H9 (cell line): ENCODE measurements around the gene PVR. TPM values are rescaled to one million over a fixed set of nuclear protein-coding genes. Genes with fewer than 3 reads are reported as not detected.

Source experiments
- DNase-seq: peaks from one replicate; pipeline ENCODE4 v3.0.0-alpha.2; 2017
- H2AFZ ChIP-seq: one replicate; pipeline ENCODE4 v1.6.1; 2013; ENCODE audit warnings: mild to moderate bottlenecking, low read length, control low read depth, moderate library complexity
- H2AK5ac ChIP-seq: 2 replicates; pipeline ENCODE4 v1.6.1; 2013; ENCODE audit warnings: low read length, control low read depth, mixed read lengths; ENCODE audit not compliant: insufficient read length
- H2BK120ac ChIP-seq: one replicate; pipeline ENCODE4 v1.6.1; 2013; ENCODE audit warnings: low read depth, mild to moderate bottlenecking, low read length, control low read depth, inconsistent platforms; ENCODE audit not compliant: poor library complexity, severe bottlenecking
- H2BK12ac ChIP-seq: 2 replicates; pipeline ENCODE4 v1.6.1; 2013; ENCODE audit warnings: low read length, control low read depth, mixed read lengths, low read depth; ENCODE audit not compliant: insufficient read length
- H2BK15ac ChIP-seq: 2 replicates; pipeline ENCODE4 v1.6.1; 2013; ENCODE audit warnings: low read depth, low read length, control low read depth
- H2BK20ac ChIP-seq: one replicate; pipeline ENCODE4 v1.6.1; 2013; ENCODE audit warnings: low read depth, mild to moderate bottlenecking, low read length, control low read depth, inconsistent platforms; ENCODE audit not compliant: poor library complexity, severe bottlenecking
- H2BK5ac ChIP-seq: 2 replicates; pipeline ENCODE4 v1.6.1; 2013; ENCODE audit warnings: low read length, control low read depth, mixed read lengths; ENCODE audit not compliant: insufficient read length
- H3K14ac ChIP-seq: 2 replicates; pipeline ENCODE4 v1.6.1; 2013; ENCODE audit warnings: low read length, control low read depth; ENCODE audit not compliant: insufficient read depth
- H3K18ac ChIP-seq: 2 replicates; pipeline ENCODE4 v1.6.1; 2013; ENCODE audit warnings: low read depth, mild to moderate bottlenecking, mixed read lengths, low read length, control low read depth; ENCODE audit not compliant: insufficient read length
- H3K23ac ChIP-seq: 2 replicates; pipeline ENCODE4 v1.6.1; 2013; ENCODE audit warnings: low read length, control low read depth, mixed read lengths, low read depth; ENCODE audit not compliant: insufficient read length
- H3K23me2 ChIP-seq: 2 replicates; pipeline ENCODE4 v1.6.1; 2013; ENCODE audit warnings: low read depth, mild to moderate bottlenecking, mixed read lengths, low read length, control low read depth; ENCODE audit not compliant: insufficient read length, poor library complexity, severe bottlenecking
- H3K27ac ChIP-seq: 2 replicates; pipeline ENCODE4 v1.5.1; 2013; ENCODE audit warnings: low read length, control low read depth, mixed read lengths, low read depth; ENCODE audit not compliant: insufficient read length
- H3K27me3 ChIP-seq: 2 replicates; pipeline ENCODE4 v1.6.1; 2013; ENCODE audit warnings: low read length, control low read depth, inconsistent platforms; ENCODE audit not compliant: insufficient read depth
- H3K4ac ChIP-seq: 2 replicates; pipeline ENCODE4 v1.6.1; 2013; ENCODE audit warnings: low read depth, mild to moderate bottlenecking, control low read depth, inconsistent platforms, low read length, moderate library complexity
- H3K4me1 ChIP-seq: 2 replicates; pipeline ENCODE4 v1.6.1; 2013; ENCODE audit warnings: low read length, control low read depth, inconsistent platforms; ENCODE audit not compliant: insufficient read depth
- H3K4me2 ChIP-seq: 2 replicates; pipeline ENCODE4 v1.6.1; 2013; ENCODE audit warnings: low read length, control low read depth, mixed read lengths; ENCODE audit not compliant: insufficient read length, insufficient read depth
- H3K56ac ChIP-seq: 2 replicates; pipeline ENCODE4 v1.6.1; 2013; ENCODE audit warnings: low read depth, mild to moderate bottlenecking, mixed read lengths, low read length, control low read depth; ENCODE audit not compliant: insufficient read length
- H3K79me1 ChIP-seq: 2 replicates; pipeline ENCODE4 v1.6.1; 2013; ENCODE audit warnings: low read depth, mild to moderate bottlenecking, moderate library complexity, low read length, control low read depth, inconsistent platforms; ENCODE audit not compliant: insufficient read depth, poor library complexity, severe bottlenecking
- H3K79me2 ChIP-seq: 2 replicates; pipeline ENCODE4 v1.6.1; 2013; ENCODE audit warnings: low read length, control low read depth, inconsistent platforms; ENCODE audit not compliant: insufficient read depth
- H3K9ac ChIP-seq: 2 replicates; pipeline ENCODE4 v1.6.1; 2013; ENCODE audit warnings: low read length, control low read depth, mixed read lengths; ENCODE audit not compliant: insufficient read length; ENCODE audit errors: extremely low read depth
- H3K9me3 ChIP-seq: one replicate; pipeline ENCODE4 v1.6.1; 2013; ENCODE audit warnings: low read depth, low read length, inconsistent platforms; ENCODE audit not compliant: control insufficient read depth
- H3T11ph ChIP-seq: one replicate; pipeline ENCODE4 v1.6.1; 2013; ENCODE audit warnings: mild to moderate bottlenecking, low read length, control low read depth, inconsistent platforms
- H4K20me1 ChIP-seq: one replicate; pipeline ENCODE4 v1.6.1; 2013; ENCODE audit not compliant: control insufficient read depth, insufficient read length, insufficient read depth
- H4K5ac ChIP-seq: 2 replicates; pipeline ENCODE4 v1.6.1; 2013; ENCODE audit warnings: low read depth, mild to moderate bottlenecking, mixed read lengths, low read length, control low read depth; ENCODE audit not compliant: insufficient read length
- H4K8ac ChIP-seq: replicated peaks from 2 replicates; pipeline ENCODE4 v1.6.1; 2013; ENCODE audit warnings: low read length, control low read depth, mixed read lengths, low read depth; ENCODE audit not compliant: insufficient read length
- H4K91ac ChIP-seq: 2 replicates; pipeline ENCODE4 v1.6.1; 2013; ENCODE audit warnings: low read depth, mild to moderate bottlenecking, moderate library complexity, mixed read lengths, low read length, control low read depth; ENCODE audit not compliant: insufficient read length
- H3K27ac Mint-ChIP-seq, 3 experiments: 2 replicates in 2 of 3; 3 replicates in 1 of 3; pipeline ENCODE4 v1.8.0; 2020 to 2021; ENCODE audit warnings: mixed read lengths in 3 of 3, mild to moderate bottlenecking in 1 of 3, moderate library complexity in 1 of 3
- H3K27me3 Mint-ChIP-seq: 2 replicates; pipeline ENCODE4 v1.8.0; 2021; ENCODE audit warnings: low read depth, mild to moderate bottlenecking, moderate library complexity, mixed read lengths
- H3K36me3 Mint-ChIP-seq, 3 experiments: 2 replicates in 2 of 3; 3 replicates in 1 of 3; pipeline ENCODE4 v1.8.0; 2020 to 2021; ENCODE audit warnings: low read depth in 3 of 3, mixed read lengths in 3 of 3; ENCODE audit not compliant: insufficient read depth in 1 of 3
- H3K4me1 Mint-ChIP-seq, 2 experiments: 2 replicates each; pipeline ENCODE4 v1.8.0; 2020; ENCODE audit warnings: mixed read lengths in 2 of 2
- H3K4me3 Mint-ChIP-seq, 2 experiments: 2 replicates in 1 of 2; 3 replicates in 1 of 2; pipeline ENCODE4 v1.8.0; 2020 to 2021; ENCODE audit warnings: mild to moderate bottlenecking in 2 of 2, mixed read lengths in 2 of 2, moderate library complexity in 1 of 2
- H3K9me3 Mint-ChIP-seq, 2 experiments: 2 replicates in 1 of 2; 3 replicates in 1 of 2; pipeline ENCODE4 v1.8.0; 2020; ENCODE audit warnings: mild to moderate bottlenecking in 2 of 2, mixed read lengths in 2 of 2, moderate library complexity in 1 of 2
- WGBS: extraction: QIAGEN DNeasy Blood & Tissue Kit; methylation state at CpG from one replicate; pipeline ENCODE4 v1.1.7; 2013; ENCODE audit warnings: missing lambda C conversion rate, low lambda C conversion rate, mixed read lengths; ENCODE audit not compliant: insufficient read length; ENCODE audit errors: extremely low coverage; 5-methylcytosine and 5-hydroxymethylcytosine counted together
- total RNA-seq: library from RNA; stranded (reverse); gene quantifications from 2 replicates; pipeline ENCODE4 v1.2.1, GENCODE V29; 2021
- TF ChIP-seq, protein P1 (sequence below): fragments of 200-600 bp; sonication (generic); conservative IDR thresholded peaks from 3 replicates; pipeline ENCODE4 v1.8.0; 2021; ENCODE audit warnings: antibody characterized with exemption, mild to moderate bottlenecking

PVR gene
- total RNA-seq, 1 experiment from 2014 or later: 29.2 TPM

DNA sequence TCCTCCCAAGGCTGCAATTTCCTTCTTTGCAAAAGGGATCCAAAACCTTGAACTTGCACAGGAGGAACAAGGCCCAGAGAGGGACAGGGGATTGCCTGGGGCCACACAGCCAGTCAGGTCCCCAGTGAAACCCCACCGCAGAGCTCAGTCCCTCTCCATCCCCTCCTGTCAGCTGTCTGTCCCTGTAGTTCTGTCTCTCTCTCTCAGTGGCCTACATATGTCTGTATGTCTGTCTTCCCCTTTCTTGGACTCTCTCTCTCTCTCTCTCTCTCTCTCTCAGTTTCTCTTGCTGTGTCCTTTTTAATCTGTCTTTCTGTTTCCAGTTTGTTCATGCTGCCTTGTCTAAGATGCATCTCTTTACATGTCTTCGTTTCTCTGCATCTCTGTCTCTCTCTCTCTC, 39.1 kb downstream of the PVR start:
- Mint-ChIP-seq H3K9me3 (no peaks in the 10 kb centered on the region), H3K36me3 (no peaks in the 10 kb centered on the region), H3K4me1 (peaks cover 5 to 9% of the 10 kb centered on the region in 2 experiments), H3K4me3 (no peak overlapping the region; a peak in 1 of 5 replicates), H3K27me3 (peaks cover 8% of the 10 kb centered on the region), H3K27ac (no peak overlapping the region; a peak in 2 of 7 replicates)
- DNase-seq: no peak
- no peak overlapping the region for H2BK12ac ChIP-seq
- H3T11ph ChIP-seq: no peak overlapping the region
- no peak overlapping the region for H2BK5ac ChIP-seq
- H4K8ac ChIP-seq: no peak overlapping the region
- no peak overlapping the region for H3K23ac ChIP-seq
- H2BK120ac ChIP-seq: no peak overlapping the region
- no peak overlapping the region for H2BK20ac ChIP-seq
- no CpG with 5 or more reads among the region's 2 CpGs for WGBS
- H3K14ac ChIP-seq: no peak overlapping the region
- no peaks in the 10 kb centered on the region for H4K20me1 ChIP-seq
- no peak overlapping the region for H2BK15ac ChIP-seq
- no peak overlapping the region for H3K9ac ChIP-seq
- no peak overlapping the region for H3K56ac ChIP-seq
- no peaks in the 10 kb centered on the region for H3K9me3 ChIP-seq
- H3K27ac ChIP-seq: no peak overlapping the region
- no peak overlapping the region for H2AFZ ChIP-seq
- H3K27me3 ChIP-seq: no peaks in the 10 kb centered on the region
- no peak overlapping the region for H3K18ac ChIP-seq
- no peaks in the 10 kb centered on the region for H3K79me1 ChIP-seq
- H3K4ac ChIP-seq: no peak overlapping the region
- H2AK5ac ChIP-seq: no peak overlapping the region
- H3K4me2 ChIP-seq: no peak overlapping the region
- no peak overlapping the region for H4K91ac ChIP-seq
- TF ChIP-seq, protein P1, sequence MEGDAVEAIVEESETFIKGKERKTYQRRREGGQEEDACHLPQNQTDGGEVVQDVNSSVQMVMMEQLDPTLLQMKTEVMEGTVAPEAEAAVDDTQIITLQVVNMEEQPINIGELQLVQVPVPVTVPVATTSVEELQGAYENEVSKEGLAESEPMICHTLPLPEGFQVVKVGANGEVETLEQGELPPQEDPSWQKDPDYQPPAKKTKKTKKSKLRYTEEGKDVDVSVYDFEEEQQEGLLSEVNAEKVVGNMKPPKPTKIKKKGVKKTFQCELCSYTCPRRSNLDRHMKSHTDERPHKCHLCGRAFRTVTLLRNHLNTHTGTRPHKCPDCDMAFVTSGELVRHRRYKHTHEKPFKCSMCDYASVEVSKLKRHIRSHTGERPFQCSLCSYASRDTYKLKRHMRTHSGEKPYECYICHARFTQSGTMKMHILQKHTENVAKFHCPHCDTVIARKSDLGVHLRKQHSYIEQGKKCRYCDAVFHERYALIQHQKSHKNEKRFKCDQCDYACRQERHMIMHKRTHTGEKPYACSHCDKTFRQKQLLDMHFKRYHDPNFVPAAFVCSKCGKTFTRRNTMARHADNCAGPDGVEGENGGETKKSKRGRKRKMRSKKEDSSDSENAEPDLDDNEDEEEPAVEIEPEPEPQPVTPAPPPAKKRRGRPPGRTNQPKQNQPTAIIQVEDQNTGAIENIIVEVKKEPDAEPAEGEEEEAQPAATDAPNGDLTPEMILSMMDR: no peak
- no peak overlapping the region for H4K5ac ChIP-seq
- peaks cover 2% of the 10 kb centered on the region; the same call in 1 of the 2 replicates for H3K4me1 ChIP-seq
- no peaks in the 10 kb centered on the region for H3K23me2 ChIP-seq
- no peaks in the 10 kb centered on the region for H3K79me2 ChIP-seq
